ENCODE measurements around the gene LYPD8.

Gene LYPD8

DNA sequence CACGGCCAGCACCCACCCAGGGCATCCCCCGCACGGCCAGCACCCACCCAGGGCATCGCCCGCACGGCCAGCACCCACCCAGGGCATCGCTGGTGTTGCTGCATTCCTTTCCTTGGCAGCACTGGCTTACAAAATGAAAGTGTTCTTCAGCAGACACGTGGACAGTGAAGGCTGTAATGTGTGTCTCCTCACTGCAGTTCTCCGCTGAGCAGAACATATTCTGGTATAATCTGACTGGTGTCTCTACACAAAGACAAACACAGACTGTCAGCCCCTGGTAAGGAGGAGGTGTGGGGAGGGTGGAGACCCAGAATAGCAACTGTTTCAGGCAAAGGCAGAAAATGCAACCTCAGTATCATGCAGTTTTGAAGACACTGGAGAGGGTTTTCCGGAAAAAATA is 7.3 kb downstream of the LYPD8 start:
- TF ChIP-seq GATA3 (IDR thresholded peaks at IDR 0.05; ENCODE audit: low read depth, low read length) (no peak), GATA2 (IDR thresholded peaks at IDR 0.05; ENCODE audit: low read depth, low read length) (no peak)

DNA sequence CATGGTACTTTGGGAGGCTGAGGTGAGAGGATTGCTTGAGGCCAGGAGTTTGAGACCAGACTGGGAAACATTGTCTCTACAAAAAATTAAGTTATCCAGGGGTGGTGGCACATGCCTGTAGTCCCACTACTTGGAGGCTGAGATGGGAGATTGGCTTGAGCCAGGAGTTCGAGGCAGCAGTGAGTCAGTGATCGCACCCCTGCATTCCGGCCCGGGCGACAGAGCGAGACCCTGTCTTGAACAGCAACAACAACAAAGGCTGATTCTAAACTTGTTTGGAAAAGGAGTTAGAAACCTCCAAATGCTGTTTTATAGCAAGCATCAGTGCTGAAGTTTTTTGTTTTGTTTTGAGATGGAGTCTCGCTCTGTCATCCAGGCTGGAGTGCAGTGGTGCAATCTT is 14.7 kb downstream of the LYPD8 start:
- TF ChIP-seq GATA2 (IDR thresholded peaks at IDR 0.05; ENCODE audit: low read depth, low read length) (no peak), GATA3 (IDR thresholded peaks at IDR 0.05; ENCODE audit: low read depth, low read length) (no peak)

- TF ChIP-seq GATA3 (IDR thresholded peaks at IDR 0.05; ENCODE audit: low read depth, low read length), result no peak
- no peak for TF ChIP-seq GATA2 (IDR thresholded peaks at IDR 0.05; ENCODE audit: low read depth, low read length)
Measured at GRCh38 chr1:248739572-248740205, 15.9 kb downstream of the LYPD8 start.

DNA sequence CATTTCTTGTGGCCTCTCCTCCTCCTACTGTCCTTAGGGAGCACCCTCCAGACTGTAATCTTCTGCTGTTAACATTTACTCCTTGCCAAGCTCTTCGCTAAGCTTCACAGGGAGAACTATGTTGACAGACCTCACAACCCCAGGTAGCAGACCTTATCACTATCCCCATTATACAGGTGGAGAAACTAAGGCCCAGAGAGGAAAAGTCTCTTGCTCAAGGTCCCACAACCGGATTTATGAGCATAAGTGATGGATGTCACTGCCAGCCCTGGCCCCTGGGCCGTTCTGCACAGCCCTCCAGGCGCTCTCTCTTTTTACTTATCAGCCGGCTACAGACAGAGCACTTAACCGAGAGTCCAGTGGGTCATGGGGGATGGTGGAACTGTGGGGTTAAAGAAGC is 18.1 kb downstream of the LYPD8 start:
- TF ChIP-seq GATA2 (IDR thresholded peaks at IDR 0.05; ENCODE audit: low read depth, low read length), result no peak
- no peak for TF ChIP-seq GATA3 (IDR thresholded peaks at IDR 0.05; ENCODE audit: low read depth, low read length)

- TF ChIP-seq GATA2 (IDR thresholded peaks at IDR 0.05; ENCODE audit: low read depth, low read length) (no peak), GATA3 (IDR thresholded peaks at IDR 0.05; ENCODE audit: low read depth, low read length) (no peak)
Measured at GRCh38 chr1:248736977-248737376, 18.6 kb downstream of the LYPD8 start.

- TF ChIP-seq GATA3 (IDR thresholded peaks at IDR 0.05; ENCODE audit: low read depth, low read length), result no peak
Measured at GRCh38 chr1:248733566-248733965, 22.0 kb downstream of the LYPD8 start.

DNA sequence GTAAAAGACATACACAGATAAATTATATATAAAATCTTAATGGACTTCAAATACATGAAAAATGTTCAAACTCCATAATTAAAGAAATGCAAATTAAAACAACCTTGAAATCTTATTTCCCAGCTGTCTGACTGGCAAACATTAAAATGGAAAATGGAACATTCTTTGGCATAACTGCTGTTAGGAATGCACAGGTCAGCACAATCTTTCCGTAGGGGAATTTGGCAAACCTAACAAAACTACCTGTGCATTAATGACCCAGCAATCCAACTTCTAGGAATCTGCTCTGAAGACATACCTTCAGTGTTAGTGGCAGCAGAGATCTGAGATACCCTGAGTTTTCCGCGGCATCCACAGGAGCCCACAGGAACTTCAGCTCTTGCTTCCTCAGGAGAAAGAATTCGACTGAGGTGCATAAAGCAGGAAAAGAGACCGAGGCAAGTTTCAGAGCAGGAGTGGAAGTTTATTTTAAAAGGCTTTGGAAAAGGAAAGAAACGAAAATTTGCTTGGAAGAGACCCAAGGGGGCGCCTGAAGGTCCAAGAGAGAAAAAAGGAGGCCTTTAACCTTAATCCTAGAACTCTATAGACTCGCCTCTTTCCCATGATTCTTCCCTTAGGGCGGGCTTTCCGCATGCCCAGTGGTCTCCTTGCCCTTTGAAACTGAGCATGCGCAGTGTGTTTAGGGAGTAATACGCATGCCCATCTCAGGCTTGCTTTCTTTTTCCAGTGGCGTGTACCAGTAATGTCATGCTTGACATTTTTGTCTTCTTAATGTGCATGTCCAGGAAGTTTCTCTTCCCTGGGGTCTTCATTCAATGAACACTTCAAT is 24.8 kb downstream of the LYPD8 start:
- no peak for TF ChIP-seq GATA3 (IDR thresholded peaks at IDR 0.05; ENCODE audit: low read depth, low read length)
- no peak for TF ChIP-seq GATA2 (IDR thresholded peaks at IDR 0.05; ENCODE audit: low read depth, low read length)

- TF ChIP-seq GATA2 (IDR thresholded peaks at IDR 0.05; ENCODE audit: low read depth, low read length) (no peak), GATA3 (IDR thresholded peaks at IDR 0.05; ENCODE audit: low read depth, low read length) (no peak)
Measured at GRCh38 chr1:248714248-248714647, 41.3 kb downstream of the LYPD8 start.

DNA sequence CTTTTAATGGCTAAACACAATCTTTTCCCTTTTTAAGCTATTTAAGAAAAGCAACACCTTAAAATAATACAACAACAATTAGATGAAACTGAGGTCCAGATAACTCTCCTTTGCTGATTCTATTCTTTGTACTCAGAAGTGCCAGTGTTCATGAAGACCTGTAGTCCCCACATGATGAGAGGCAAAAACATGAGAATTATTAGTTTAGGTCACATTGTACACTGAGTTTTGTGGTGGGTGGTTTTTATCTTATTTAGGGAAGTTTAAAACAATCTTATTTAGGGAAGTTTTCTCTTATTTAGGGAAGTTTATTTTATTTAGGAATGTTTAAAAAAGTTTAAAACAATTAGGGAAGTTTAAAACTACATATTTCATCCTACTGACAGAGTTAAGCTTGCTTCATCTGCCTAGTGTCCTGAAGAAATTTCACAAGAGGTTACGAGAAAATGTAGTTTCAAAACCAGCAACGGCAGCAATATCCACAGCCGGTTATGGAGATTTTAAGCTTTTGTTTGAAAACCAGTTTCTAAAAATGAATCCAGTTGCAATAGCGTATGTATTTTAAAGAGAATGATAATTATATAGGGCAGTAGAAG is 45.2 kb downstream of the LYPD8 start:
- no peak for TF ChIP-seq GATA2 (IDR thresholded peaks at IDR 0.05; ENCODE audit: low read depth, low read length)
- TF ChIP-seq GATA3 (IDR thresholded peaks at IDR 0.05; ENCODE audit: low read depth, low read length), result no peak

GRCh38 chr1:248704606-248705005 is 51.0 kb downstream of the LYPD8 start:
- TF ChIP-seq GATA3 (IDR thresholded peaks at IDR 0.05; ENCODE audit: low read depth, low read length) (no peak), GATA2 (IDR thresholded peaks at IDR 0.05; ENCODE audit: low read depth, low read length) (no peak)

DNA sequence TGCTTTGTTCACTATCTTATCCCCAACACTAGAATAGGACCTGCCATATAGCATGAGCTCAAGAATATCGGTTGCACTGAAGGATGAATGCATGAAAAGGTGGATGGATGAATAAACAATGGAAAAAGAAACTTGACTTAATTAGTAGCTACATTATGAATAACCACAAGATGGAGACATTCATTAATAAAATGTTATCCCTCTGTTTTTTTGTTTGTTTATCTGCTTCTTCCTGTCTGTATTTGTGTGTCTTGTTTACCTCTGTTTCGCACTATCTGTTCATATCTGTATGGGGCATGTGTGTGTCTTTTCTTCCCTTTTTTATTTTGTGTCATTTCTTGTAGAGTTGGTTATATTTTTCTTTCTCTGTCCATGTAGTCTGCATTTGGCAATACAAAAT is 51.9 kb downstream of the LYPD8 start:
- no peak for TF ChIP-seq GATA2 (IDR thresholded peaks at IDR 0.05; ENCODE audit: low read depth, low read length)
- TF ChIP-seq GATA3 (IDR thresholded peaks at IDR 0.05; ENCODE audit: low read depth, low read length), result no peak

GRCh38 chr1:248702714-248703113 is 52.8 kb downstream of the LYPD8 start, which contains the start of gene OR14I1:
Gene OR14I1, minus strand, starts transcription at chr1:248702766.
- TF ChIP-seq GATA2 (IDR thresholded peaks at IDR 0.05; ENCODE audit: low read depth, low read length), result no peak
- no peak for TF ChIP-seq GATA3 (IDR thresholded peaks at IDR 0.05; ENCODE audit: low read depth, low read length)

DNA sequence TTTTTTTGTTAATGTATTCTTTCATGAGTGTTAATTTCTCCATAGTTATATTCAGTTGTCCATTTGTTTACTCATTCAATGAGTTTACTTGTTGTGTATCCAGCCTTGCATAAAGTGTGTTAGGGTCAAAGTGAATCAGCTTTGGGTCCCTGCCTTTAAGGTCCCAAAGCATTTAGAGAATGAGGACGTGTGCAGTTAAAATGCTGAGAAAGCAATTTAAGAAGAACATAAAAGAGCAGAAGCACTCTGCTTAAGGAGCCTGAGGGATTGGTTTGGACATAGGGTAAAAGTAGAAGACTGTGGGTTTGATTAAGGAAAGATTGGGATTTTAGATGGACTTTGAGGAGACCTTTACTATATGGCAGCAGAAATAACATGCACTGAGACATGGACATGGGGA is 56.5 kb downstream of the LYPD8 start:
- TF ChIP-seq GATA2 (IDR thresholded peaks at IDR 0.05; ENCODE audit: low read depth, low read length) (no peak), GATA3 (IDR thresholded peaks at IDR 0.05; ENCODE audit: low read depth, low read length) (no peak)

DNA sequence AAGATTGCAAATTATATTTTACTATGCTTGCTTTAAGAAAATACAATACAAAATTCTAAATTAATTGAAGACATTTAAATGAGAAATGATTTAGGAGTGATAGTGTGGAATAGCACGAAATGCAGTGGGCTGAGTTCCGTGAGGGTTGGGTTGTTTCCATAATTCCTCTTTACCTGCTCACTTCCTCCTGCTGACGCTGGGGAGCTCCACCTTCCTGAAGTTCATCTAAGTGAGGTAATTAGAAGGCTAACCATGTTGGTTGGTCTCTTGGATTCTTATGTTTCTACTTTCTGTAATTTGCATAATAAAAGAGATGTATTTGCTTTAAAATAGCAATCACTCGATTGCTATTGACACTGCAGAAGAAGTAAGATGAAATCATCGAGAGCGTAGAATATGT is 57.7 kb downstream of the LYPD8 start:
- no peak for TF ChIP-seq GATA2 (IDR thresholded peaks at IDR 0.05; ENCODE audit: low read depth, low read length)
- TF ChIP-seq GATA3 (IDR thresholded peaks at IDR 0.05; ENCODE audit: low read depth, low read length), result no peak

DNA sequence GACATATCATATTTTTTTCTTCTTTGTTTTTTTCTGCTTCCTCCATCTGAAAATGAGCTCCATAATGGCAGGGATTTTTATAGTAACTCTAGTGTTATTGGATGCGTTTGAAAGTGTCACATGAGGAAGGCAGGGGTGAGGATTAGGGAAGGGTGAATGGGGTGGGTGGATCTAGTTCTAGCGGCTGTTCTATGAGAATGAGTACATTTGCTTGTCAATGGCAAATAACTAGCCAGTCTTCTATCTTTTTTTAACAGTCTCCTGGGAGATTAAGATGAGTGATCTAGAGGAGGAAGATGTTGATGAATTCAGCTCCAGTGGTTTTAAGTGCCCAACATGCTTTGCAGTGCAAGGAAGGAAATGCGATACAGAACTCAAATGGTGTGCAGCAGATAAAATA is 58.8 kb downstream of the LYPD8 start:
- TF ChIP-seq GATA2 (IDR thresholded peaks at IDR 0.05; ENCODE audit: low read depth, low read length), result no peak
- TF ChIP-seq GATA3 (IDR thresholded peaks at IDR 0.05; ENCODE audit: low read depth, low read length), result no peak
